Measurements from ENCODE around the gene CAST.

The CAST gene, protein sequence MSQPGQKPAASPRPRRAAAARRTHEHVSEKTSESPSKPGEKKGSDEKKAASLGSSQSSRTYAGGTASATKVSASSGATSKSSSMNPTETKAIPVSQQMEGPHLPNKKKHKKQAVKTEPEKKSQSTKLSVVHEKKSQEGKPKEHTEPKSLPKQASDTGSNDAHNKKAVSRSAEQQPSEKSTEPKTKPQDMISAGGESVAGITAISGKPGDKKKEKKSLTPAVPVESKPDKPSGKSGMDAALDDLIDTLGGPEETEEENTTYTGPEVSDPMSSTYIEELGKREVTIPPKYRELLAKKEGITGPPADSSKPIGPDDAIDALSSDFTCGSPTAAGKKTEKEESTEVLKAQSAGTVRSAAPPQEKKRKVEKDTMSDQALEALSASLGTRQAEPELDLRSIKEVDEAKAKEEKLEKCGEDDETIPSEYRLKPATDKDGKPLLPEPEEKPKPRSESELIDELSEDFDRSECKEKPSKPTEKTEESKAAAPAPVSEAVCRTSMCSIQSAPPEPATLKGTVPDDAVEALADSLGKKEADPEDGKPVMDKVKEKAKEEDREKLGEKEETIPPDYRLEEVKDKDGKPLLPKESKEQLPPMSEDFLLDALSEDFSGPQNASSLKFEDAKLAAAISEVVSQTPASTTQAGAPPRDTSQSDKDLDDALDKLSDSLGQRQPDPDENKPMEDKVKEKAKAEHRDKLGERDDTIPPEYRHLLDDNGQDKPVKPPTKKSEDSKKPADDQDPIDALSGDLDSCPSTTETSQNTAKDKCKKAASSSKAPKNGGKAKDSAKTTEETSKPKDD

DNA sequence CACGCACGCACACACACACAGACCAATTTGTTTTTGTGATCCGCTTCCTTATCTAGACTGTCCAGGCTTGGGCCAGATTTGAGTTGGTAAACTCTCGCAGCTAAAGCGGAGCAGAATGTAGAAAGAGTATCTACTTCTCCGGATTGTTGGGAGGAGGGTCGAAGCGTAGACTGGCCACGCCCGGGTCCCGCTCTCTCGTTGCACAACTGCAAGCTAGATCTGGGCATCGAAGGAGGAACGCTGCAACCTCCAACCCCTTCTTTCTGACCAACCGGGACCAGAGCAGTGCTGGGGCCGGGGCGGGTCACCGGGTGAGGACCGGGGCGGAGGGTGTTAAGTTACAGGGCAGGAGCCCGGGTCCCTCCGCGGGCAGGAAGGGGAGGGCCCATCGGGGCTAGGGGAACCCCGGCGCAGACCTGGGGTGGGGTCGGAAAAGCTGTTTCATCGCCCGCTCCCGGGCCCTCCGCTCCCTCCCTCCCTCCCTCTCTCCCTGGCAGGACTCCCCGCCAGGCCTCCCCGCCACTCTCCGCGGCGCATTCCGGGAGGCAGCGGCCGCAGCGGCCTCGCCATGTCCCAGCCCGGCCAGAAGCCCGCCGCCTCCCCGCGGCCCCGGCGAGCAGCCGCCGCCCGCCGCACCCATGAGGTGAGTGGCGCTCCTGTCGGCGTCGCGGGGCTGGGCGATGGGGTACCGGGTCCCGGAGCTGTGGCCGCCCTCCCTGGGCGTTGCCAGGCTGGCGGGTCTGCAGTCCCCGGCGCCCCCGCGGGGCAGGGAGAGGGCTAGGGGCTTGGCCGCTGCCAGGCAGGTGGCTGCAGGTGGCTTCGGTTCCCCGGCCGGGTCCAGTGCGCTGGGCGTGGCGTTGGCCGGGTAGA, at the start of gene CAST:
Gene CAST (plus strand): TSS at position 522 of the 870 bp plus-strand sequence. CDS start 47 bp downstream, at position 569.
- Histone ChIP-seq H3K4me2 (ENCODE audit: low read length) (peak within 1 kb of the TSS; percentile 77), H3K79me2 (ENCODE audit: control insufficient read depth, low read length) (peaks cover 36% of the 10 kb centered on the region), H3K27ac (ENCODE audit: low read depth, low read length) (peak within 1 kb of the TSS; percentile 78), H4K20me1 (ENCODE audit: control insufficient read depth, insufficient read depth, low read depth, low read length) (no peaks in the 10 kb centered on the region), H3K4me3 (ENCODE audit: low read length) (peak within 1 kb of the TSS; percentile 93), H3F3A (ENCODE audit: control insufficient read depth, insufficient read depth) (no peaks in the 10 kb centered on the region), H3K36me3 (ENCODE audit: control insufficient read depth, low read length) (no peaks in the 10 kb centered on the region), H3K27me3 (ENCODE audit: control insufficient read depth, low read length) (no peaks in the 10 kb centered on the region), H3K9me2 (replicated peaks; ENCODE audit: control insufficient read depth, low read length) (no peaks in the 10 kb centered on the region), H3K9me3 (ENCODE audit: control insufficient read depth, insufficient read depth, low read length) (no peaks in the 10 kb centered on the region), H3K4me1 (ENCODE audit: control insufficient read depth, low read length) (peaks cover 21% of the 10 kb centered on the region)
- TF ChIP-seq EZH2phosphoT487 (IDR thresholded peaks at IDR 0.05; ENCODE audit: borderline replicate concordance, low read length): no peak
- TF ChIP-seq, protein P1, sequence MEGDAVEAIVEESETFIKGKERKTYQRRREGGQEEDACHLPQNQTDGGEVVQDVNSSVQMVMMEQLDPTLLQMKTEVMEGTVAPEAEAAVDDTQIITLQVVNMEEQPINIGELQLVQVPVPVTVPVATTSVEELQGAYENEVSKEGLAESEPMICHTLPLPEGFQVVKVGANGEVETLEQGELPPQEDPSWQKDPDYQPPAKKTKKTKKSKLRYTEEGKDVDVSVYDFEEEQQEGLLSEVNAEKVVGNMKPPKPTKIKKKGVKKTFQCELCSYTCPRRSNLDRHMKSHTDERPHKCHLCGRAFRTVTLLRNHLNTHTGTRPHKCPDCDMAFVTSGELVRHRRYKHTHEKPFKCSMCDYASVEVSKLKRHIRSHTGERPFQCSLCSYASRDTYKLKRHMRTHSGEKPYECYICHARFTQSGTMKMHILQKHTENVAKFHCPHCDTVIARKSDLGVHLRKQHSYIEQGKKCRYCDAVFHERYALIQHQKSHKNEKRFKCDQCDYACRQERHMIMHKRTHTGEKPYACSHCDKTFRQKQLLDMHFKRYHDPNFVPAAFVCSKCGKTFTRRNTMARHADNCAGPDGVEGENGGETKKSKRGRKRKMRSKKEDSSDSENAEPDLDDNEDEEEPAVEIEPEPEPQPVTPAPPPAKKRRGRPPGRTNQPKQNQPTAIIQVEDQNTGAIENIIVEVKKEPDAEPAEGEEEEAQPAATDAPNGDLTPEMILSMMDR (IDR thresholded peaks at IDR 0.05; ENCODE audit: low read depth, low read length, poor library complexity, severe bottlenecking): no peak

DNA sequence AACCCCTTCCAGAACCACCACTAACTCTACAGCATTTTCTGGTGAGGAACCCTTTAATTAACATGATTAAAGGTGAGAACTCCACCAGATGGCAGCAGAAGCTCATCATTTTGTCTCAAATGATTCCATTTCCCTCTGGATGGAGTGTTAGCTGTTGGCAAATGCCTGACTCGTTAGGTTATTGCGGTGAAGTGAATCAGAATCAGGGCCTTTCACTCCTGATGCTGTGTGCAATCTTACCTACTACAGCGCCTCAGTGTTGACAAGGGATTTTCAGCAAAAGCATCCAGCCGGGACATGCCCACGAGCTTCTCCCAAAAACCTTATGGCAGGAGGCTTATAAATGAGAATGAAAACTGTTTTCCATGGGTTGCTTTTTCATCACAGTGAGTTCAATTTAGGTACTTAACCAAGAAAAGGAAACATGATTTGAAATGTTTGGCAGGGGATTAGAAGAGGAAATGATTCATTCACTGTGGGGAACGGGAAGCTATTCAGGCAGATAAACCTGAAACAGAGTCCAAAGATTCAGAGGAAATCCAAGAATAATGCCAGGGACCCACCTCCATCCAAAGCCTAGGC, 48.0 kb upstream of the CAST start:
- TF ChIP-seq, protein P1 (IDR thresholded peaks at IDR 0.05; ENCODE audit: low read depth, low read length, poor library complexity, severe bottlenecking): peak; percentile 56
- no peak for TF ChIP-seq EZH2phosphoT487 (IDR thresholded peaks at IDR 0.05; ENCODE audit: borderline replicate concordance, low read length)
- H3K9me3 ChIP-seq (ENCODE audit: control insufficient read depth, insufficient read depth, low read length): no peaks in the 10 kb centered on the region
- no peak overlapping the region for H3K27ac ChIP-seq (ENCODE audit: low read depth, low read length)
- peaks cover 3% of the 10 kb centered on the region; the same call in 1 of the 2 replicates for H3K4me1 ChIP-seq (ENCODE audit: control insufficient read depth, low read length)
- no peaks in the 10 kb centered on the region for H3K36me3 ChIP-seq (ENCODE audit: control insufficient read depth, low read length)
- H3K4me2 ChIP-seq (ENCODE audit: low read length): 0 out of 2 replicates have a peak overlapping the region, but pooled peaks have one; percentile 32
- H3K27me3 ChIP-seq (ENCODE audit: control insufficient read depth, low read length): peaks cover 20% of the 10 kb centered on the region
- H3K9me2 ChIP-seq (replicated peaks; ENCODE audit: control insufficient read depth, low read length): no peaks in the 10 kb centered on the region
- H3F3A ChIP-seq (ENCODE audit: control insufficient read depth, insufficient read depth): no peaks in the 10 kb centered on the region
- no peaks in the 10 kb centered on the region for H4K20me1 ChIP-seq (ENCODE audit: control insufficient read depth, insufficient read depth, low read depth, low read length)
- no peaks in the 10 kb centered on the region for H3K79me2 ChIP-seq (ENCODE audit: control insufficient read depth, low read length)
- no peak overlapping the region for H3K4me3 ChIP-seq (ENCODE audit: low read length)

DNA sequence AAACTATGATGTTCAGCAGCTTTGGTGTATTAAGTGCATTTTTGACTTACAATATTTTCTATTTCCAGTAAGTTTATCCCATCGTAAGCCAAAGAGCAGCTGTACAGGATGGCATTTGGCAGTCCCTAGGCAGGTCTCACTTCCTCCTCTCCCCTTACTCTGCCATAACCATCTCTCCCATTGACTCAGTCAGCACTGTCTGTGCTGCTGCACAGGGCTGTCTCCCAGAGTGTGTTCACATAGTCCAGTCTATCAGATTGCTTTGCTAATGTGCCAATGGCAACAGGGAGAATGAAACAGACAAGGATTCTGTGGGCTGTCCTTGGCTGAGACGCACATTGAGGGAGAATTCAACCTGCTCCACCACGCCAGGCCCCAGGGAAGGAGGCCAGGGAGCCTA, 47.0 kb upstream of the CAST start:
- Histone ChIP-seq H4K20me1 (ENCODE audit: control insufficient read depth, insufficient read depth, low read depth, low read length) (no peaks in the 10 kb centered on the region), H3F3A (ENCODE audit: control insufficient read depth, insufficient read depth) (no peaks in the 10 kb centered on the region), H3K4me2 (ENCODE audit: low read length) (no peak overlapping the region), H3K27ac (ENCODE audit: low read depth, low read length) (no peak overlapping the region), H3K36me3 (ENCODE audit: control insufficient read depth, low read length) (no peaks in the 10 kb centered on the region), H3K4me3 (ENCODE audit: low read length) (no peak overlapping the region), H3K4me1 (ENCODE audit: control insufficient read depth, low read length) (peaks cover 3% of the 10 kb centered on the region; the same call in 1 of the 2 replicates), H3K9me2 (replicated peaks; ENCODE audit: control insufficient read depth, low read length) (no peaks in the 10 kb centered on the region), H3K27me3 (ENCODE audit: control insufficient read depth, low read length) (peaks cover 18% of the 10 kb centered on the region), H3K79me2 (ENCODE audit: control insufficient read depth, low read length) (no peaks in the 10 kb centered on the region), H3K9me3 (ENCODE audit: control insufficient read depth, insufficient read depth, low read length) (no peaks in the 10 kb centered on the region)
- TF ChIP-seq, protein P1 (IDR thresholded peaks at IDR 0.05; ENCODE audit: low read depth, low read length, poor library complexity, severe bottlenecking): no peak
- TF ChIP-seq EZH2phosphoT487 (IDR thresholded peaks at IDR 0.05; ENCODE audit: borderline replicate concordance, low read length): no peak
